GM12872 (cell line): ENCODE data around the gene HNRNPLL.

Experiments
- TF ChIP-seq, protein P1 (sequence below): IDR thresholded peaks from 3 replicates; pipeline ENCODE4 v1.5.1; 2011; ENCODE audit warnings: low read depth, mild to moderate bottlenecking, low read length, moderate library complexity; ENCODE audit not compliant: insufficient read depth

Gene HNRNPLL

DNA sequence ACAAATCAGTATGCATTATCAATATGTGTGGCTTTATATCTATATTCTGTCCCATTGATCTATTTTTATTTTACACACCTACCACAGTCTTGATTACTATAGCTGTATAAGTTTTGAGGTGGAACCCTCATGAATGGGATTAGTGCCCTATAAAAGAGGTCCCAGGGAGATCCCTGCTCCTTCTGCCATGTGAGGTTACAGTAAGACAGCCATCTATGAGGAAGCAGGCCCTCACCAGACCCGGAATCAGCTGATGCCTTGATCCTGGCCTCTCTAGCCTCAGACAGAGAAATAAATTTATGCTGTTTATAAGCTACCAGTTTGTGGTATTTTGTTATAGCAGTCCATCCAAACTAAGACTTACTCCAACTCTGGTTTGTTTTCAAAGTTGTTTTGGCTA, 54.9 kb downstream of the HNRNPLL start:
- TF ChIP-seq, protein P1, sequence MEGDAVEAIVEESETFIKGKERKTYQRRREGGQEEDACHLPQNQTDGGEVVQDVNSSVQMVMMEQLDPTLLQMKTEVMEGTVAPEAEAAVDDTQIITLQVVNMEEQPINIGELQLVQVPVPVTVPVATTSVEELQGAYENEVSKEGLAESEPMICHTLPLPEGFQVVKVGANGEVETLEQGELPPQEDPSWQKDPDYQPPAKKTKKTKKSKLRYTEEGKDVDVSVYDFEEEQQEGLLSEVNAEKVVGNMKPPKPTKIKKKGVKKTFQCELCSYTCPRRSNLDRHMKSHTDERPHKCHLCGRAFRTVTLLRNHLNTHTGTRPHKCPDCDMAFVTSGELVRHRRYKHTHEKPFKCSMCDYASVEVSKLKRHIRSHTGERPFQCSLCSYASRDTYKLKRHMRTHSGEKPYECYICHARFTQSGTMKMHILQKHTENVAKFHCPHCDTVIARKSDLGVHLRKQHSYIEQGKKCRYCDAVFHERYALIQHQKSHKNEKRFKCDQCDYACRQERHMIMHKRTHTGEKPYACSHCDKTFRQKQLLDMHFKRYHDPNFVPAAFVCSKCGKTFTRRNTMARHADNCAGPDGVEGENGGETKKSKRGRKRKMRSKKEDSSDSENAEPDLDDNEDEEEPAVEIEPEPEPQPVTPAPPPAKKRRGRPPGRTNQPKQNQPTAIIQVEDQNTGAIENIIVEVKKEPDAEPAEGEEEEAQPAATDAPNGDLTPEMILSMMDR, result no peak

DNA sequence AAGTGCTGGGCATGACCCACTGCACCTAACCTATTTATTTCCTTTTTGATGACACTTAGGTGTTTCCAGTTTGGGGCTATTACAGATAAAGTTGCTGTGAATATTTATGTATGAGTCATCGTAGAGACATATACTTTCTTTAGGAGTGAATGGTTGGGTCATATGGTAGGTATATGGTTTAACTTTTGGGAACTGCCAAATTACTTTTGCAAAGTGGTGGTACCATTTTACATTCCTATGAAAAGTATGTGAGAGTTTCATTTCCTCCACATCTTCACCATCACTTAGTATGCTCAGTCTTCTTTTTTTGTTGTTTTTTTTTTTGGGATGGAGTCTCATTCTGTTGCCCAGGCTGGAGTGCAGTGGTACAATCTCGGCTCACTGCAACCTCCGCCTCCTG, 56.1 kb downstream of the HNRNPLL start:
- TF ChIP-seq, protein P1, result no peak

DNA sequence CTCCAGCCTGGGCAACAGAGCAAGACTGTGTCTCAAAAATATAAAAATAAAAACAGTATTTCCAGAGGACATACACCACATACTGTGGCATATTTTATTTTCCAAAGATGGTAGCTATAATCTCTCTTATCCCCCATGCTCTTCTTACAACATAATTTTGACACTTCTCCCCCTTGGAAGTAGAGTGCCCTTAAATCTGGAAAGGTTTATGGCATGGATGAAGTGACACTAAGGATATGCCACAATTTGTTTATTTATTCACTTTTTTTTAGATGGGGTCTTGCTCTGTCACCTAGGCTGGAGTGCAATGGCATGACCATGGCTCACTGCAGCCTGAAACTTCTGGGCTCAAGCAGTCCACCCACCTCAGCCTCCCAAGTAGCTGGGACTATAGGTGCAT, 56.7 kb downstream of the HNRNPLL start:
- TF ChIP-seq, protein P1, result no peak

DNA sequence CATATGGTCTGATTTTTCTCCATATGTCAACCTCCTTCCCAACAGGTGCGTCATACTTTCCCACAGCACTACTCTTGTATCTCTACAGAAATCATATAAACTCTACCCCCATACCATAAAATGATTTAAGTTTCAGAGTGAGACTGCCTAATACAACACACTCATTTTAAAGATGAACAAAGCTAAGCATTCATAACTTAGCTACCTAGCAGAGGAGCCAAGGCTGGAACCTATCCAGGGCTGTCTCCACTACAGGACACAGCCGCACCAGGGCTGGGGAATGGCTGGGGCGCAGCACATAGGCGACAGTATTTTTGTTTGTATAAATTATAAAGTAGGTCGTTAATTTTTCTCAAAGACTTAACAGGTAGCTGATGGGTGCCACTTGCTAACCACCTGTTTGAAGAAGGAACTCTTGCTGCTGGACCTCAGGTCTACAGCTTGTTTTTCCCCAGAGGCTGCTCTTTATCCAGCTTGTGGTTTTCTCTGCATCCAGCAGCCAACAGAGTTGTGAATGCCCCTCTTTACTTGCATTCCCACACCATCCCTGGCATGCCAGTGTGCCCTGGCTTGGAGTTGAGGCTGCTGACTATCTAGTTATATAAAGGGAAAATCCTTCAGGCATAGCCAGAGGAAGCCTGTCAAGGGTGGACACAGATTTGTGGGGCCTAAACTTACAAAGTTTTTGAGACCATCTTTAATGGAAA, 62.0 kb downstream of the HNRNPLL start:
- TF ChIP-seq, protein P1, result no peak

DNA sequence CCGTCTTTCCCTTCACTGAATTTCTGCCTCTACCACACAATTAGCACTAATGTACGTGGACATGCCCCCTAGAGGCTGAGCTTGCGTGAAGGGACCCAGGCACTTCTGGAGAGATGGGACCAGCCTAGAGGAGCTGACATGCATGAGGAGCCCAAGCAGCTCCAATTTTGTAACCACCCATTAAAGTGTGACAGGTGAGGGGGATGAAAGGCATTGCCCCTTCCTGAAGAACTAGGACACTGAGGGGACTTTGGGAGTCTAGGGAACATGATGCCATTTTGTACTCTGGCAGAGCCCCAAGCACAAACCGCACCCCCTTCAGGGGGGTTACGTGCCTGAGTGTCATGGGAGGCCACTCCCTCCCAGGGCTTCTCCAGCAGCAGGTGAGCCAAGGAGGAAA, 63.6 kb downstream of the HNRNPLL start:
- TF ChIP-seq, protein P1, result no peak

DNA sequence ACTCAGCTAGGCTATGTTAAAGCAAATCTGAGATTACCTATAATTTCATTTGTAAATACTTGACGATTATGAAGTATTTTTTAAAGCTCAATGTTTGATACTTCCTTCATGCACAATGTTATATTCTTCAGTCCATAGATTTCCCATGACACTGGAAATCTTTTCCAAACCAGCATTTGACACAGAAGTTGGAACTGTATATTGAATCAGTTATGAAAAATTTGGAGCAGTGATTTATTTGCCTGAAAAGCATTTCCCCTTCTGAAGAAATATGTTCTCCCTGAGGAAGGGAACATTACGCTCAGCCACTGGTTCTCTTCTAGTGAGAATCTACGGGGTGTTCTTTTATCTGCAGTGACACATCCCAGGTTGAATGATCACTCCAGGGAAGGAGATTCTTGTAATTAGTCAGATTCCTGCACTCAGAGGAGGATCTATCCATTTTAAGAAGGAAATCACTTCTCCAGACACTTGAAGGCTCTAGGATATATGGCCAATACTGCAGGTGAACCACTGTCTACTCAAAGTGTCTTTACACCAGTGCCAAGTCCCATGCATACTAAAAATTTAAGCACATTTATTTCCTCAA, 64.7 kb downstream of the HNRNPLL start:
- TF ChIP-seq, protein P1, result no peak

DNA sequence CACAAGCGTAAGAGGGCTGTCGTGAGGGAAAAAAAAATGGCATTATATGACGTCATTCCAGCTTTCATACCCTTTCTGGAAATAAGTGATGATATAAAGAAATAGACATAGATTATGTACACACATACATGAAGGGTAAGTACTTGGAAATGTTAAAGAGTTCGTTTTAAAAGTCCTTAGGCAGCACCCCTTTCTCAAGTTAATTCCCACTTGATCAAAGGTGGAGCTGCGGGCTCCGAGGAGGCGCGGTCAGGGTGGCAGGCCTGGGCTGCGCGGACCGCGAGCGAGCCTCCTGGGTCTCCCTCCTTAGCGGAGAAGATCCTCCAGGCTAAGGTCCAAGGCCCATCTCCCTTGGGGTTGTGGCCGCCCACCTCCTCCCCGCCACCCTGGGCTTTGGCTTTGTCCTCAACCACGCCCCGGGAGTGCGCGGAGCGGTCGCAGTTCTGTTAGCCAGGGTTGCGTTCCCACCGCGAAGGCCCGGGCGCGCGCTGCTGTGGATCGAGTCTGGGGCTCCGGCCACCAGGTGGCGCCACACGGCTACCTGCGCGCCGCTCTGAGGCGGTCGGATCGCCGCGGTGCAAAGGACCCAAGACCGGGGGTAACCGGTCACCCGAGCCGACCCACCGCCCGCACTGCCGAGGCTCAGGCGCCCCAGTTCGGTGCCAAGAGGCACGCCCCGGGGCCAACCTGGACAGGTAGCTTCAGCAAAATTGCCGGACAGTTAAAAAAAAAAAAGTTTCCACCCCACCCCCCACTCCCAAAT, 66.8 kb downstream of the HNRNPLL start:
- TF ChIP-seq, protein P1, result peak; percentile 85
